DMS 273 treated with DMSO at 0.1 percent for 48 hours (cell line): ENCODE results near the gene HNRNPA3.
A peak's percentile ranks its signal among the peaks of the same experiment; 100 is the strongest.
"Not testable (repeated sequence)": the region's sequence is repeated elsewhere in the genome, so short reads cannot be mapped to it uniquely, and the experiment has no call there.

Source experiments
- DNase-seq: peaks from one replicate; lab custom pipeline; 2025; lab: John Stamatoyannopoulos, UW

HNRNPA3 gene

DNA sequence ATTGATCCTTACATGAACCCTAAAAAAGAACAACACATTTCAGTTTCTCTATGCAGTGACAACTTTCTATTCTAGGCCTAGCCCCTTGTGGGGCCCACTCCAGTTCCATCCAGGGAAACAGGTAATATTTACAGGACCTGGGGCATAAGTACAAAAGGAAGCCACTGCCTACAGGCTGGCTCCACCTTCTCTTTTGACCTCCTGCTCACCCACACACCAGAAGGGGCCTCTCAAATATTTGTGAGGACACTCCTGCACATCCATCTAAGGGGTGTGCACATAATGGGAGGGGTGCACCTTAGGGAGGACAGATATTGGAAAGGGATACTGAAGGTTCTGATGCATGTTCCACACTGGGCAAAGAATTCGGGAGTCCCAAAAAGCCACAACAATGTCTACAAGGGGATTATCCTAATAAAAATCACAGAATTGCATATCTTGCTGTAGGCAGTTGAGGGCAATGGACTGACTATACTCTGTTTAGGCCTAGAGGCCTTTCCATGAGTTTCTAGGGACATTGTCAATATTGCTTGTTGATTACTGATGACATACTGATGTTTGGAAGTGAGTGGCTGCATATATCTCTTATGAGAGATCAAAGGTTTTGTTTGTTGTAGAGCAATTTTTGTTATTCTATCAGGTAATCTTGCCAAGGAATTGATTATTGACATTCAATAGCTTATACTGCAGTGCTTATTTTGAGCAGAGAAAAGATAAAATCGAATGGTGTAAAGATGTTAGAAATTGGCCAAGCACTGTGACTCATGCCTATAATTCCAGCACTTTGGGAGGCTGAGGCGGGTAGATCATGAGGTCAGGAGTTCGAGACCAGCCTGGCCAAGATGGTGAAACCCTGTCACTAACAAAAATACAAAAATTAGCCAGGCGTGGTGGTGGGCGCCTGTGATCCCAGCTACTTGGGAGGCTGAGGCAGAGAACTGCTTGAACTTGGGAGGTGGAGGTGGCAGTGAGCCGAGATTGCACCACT is 23.8 kb upstream of the HNRNPA3 start:
- DNase-seq = no peak

DNA sequence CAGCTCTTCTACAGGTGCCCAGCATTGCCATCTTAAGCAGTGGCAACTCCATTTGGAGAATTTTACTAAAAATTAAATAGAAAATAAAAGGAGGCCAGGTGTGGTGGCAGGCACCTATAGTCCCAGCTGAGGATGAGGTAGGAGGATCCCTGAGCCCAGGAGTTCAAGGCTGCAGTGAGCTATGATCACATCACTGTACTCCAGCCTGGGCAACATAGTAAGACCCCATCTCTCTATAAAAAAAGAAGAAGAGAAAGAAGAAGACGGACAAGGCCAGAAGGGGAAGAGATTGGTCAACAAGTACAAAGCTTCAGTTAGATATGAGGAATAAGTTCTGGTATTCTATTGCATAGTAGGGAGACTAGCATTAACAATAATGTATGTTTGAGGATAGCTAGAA is 21.7 kb upstream of the HNRNPA3 start:
- DNase-seq = no peak

DNA sequence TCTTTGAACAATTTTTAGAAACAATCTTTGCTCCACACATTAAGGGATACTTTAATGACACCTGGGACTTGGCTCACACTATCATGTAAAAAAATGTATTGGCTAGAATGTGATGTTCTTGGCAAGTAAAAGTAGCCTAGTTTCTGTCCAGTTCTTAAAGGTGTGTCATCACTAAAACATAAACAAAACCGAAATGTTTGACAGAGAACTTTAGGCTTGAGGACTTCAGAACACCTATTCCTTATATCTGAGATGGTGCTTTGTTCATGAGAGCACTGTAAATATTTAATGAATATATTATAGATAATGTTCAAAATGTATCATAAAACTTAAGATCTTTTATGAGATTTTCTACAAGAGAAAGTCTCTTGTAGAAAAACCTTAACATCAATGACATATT is 19.8 kb upstream of the HNRNPA3 start:
- no peak for DNase-seq

DNA sequence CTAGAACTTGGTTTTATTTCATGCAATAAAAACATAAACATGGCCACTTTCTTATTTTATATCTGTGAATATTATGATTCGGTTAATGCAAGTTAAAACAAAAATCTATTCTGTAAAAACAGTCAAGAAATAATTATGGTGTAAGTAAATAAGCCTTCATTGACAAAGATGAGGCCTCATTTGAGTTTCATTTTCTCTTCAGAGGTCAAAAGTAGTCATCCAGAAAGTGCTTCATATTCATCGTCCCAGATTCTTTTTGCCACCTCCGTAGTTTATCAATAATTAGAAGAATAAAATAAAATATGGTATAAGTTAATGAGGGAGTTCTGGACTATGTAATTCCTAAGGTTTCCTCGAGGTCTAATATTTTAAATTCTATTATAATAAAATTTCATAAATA is 19.4 kb upstream of the HNRNPA3 start:
- DNase-seq = no peak

DNA sequence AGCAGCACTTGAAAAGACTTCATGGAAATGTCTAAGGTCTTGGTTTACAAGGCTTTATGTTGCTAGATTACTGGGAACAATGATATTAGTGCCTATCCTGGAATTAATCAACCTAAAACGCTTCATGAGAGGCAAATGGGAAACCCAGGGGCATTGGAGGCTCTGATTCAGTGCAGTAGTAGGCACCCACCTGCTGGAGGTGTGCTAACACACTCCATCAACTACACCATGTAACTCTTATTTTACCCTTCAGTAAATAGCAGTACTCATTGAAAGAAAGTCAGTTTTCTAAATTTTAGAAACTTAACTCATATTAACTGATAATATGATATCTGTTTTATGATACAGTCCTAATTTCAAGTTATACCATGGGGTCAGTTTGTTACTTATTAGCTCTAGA is 17.4 kb upstream of the HNRNPA3 start:
- no peak for DNase-seq

DNA sequence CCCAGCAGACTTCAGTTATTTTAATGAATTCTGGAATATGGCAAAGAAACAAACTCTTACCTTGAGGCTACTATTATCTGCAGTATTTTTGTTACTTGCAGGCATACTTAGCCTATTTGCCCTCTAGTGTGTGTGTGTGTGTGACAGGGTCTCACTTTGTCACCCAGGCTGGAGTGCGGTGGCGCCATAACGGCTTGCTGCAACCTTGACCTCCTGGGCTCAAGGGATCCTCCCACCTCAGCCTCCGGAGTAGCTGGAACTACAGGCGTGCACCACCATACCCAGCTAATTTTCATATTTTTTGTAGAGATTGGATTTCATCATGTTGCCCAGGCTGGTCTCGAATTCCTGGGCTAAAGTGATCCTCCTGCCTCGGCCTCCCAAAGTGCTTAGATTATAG is 12.2 kb upstream of the HNRNPA3 start:
- DNase-seq = not testable (repeated sequence)

DNA sequence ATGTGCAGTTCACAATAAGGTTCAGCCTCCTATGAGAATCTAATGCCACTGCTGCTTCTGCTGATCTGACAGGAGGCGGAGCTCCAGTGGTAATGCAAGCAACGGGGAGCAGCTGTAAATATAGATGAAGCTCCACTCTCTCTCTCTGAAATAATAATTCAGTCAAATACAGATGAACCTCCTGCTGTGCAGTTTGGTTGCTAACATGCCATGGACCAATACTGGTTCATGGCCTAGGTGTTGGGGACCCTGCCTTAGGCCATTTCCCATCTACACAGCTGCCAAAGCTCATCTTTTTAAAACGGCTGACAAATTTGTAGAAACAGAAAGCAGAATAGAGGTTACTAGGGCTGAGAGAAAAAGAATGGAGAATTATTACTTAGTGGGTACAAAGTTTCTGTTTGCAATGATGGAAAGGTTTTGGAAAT is 10.7 kb upstream of the HNRNPA3 start:
- DNase-seq = no peak

DNA sequence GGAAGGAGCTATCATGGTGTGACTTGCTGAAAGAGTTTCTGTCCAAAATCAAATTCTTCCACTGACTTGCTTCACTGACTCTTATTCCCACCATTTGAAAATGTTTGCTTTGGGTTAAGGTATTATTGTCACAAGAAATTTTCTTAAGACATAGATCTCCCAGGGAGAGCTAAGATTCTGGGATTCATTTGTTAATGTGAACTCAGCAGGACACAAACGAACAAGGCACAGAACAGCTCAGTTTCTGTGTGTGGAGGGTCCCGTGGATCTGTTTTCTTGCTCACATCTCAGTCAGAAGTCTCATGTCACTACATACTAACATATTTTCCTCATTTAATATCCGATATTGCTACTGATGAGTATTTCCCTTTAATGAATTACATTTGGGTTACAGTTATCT is 8.2 kb upstream of the HNRNPA3 start:
- DNase-seq = no peak

DNA sequence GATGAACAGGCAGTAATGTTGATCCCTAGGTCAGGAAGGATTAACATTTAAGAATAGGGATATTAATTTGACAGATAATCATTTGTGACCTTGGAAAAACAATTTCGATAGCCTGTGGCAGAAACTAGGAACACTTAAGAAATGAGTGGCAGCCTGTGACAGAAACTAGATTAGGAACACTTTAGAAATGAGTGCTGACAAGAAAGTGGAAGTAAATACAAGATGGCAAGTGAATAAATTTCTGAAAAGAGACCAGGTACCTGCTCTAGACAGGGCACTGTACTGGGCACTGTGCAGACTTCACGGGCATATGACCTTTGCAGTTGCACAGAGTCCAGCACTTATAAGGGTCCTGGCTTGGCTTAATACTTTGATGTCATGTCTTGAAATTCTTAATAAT is 5.5 kb upstream of the HNRNPA3 start:
- no peak for DNase-seq

DNA sequence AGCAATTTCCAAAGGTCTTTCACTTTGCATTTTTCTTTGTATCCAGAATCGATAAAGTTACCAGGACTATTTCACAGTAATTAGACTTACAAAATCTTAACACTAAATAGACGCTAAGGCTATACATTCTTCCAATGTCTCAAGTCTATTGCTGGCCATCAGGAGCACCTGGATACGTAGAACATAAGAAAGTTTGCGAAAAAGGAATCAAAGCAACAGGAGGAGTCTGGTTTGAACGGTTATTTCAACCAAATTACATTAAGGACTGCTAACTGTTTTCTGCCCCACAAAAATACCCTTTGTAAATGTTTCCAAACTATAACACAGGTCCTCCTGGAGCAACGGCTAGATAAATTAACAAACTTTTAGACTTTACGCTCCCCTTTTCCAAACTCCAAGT is 1.4 kb upstream of the HNRNPA3 start:
- DNase-seq = no peak

DNA sequence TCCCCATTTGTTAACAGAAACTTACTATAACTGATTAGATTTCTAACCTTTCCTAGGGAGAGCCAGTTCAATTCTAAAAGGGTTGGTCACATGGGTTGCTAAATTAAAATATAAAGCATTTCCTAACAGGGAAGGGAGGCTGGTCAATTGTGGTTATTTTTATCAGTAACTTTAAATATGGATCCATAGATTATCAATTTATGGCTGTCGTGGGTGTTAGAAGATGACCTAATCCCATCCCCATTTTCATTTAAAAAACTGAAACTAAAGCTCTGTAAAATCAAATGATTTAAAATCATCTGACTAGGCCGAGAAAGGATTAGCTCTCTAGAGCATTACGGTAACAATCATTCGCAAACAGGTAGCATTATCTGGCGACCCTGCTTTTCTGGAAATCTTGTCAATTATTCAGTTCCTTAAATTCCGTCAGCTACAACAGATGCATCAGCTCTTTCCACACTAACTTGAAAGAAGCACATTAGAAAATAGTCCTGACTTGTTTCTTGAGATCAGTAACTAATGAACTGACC is 953 bp upstream of the HNRNPA3 start:
- no peak for DNase-seq

DNA sequence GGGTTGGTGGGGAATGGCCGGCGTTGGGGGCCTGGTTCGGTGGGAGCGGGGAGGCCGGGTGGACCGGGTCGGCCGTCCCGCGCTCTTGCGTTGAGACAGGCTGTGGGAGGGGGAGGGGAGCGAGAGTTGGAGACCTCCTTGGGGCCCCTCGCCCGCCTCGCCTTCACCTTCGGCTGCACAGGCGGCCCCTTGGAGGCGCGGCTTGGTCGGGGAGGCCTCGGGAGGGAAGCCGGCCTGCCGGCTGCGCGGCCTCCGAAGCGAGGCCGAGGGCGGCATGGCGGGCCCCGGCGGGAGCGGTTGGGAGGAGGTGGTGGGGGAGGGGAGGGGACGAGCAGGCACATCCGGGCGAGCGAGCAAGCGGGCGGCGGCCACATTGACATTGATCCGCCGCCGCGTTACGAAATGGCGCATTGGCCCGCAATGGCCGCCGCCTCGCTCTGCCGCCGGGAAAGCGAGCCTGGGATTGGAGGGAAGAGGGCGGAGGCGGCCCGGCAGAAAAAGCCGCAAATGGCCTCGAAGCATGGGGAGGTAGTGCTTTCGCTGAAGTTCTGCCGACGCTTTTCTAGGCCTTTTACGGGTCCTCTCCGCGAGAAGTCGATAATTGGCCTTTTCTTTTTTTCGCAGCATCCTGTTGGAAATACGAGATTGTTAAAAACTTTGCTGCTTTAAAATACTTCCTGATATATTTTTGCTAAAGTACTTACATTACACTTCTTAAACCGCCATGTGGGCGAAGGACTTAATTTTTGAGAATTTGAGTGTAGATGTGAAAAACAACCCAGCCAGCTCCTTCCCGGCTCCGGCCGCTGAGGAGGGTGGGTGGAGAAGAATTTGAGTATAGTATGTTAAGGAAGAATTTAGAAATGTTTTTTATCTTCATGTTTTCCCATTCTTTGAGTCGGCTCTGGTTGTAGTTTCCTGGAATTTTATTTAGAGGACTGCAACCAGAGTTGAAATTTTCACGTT is 580 bp downstream of the HNRNPA3 start:
- peak; percentile 47 for DNase-seq

DNA sequence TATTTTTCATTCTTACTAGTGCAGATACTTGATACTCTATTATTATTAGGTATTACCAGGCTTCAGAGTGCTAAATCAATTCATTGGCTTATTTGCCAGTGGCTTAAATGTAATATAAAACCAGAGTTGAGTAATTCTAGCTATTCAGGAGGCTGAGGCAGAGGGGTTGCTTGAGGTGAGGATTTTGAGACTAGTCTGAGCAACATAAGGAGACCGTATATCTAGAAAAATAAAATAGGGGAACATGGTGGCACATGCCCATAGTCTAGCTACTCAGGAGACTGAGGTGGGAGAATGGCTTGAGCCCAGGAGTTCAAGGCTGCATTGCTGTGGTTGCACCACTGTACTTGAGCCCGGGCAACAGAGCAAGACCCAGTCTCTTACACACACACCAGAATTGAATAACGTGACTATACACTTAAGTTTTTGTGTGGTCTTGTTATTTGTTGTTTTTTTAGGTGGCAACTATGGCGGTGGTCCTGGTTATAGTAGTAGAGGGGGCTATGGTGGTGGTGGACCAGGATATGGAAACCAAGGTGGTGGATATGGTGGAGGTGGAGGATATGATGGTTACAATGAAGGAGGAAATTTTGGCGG is 4.8 kb downstream of the HNRNPA3 start:
- DNase-seq = no peak

DNA sequence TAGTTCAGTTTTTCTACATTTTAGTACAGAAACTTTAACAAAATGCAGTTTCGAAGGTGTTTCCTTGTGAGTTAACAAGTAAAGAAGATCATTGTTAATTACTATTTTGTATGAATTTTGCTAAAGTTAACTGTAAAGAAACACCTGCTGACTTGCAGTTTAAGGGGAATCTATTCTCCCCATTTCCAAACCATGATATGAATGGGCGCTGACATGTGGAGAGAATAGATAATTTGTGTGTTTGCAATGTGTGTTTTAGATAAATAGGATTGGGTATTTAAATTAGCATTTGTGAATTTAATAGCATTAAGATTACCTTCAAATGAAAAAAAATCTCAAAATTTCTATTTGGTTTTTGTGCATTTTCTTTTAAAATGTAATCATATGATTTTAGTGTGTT is 7.2 kb downstream of the HNRNPA3 start:
- not testable (repeated sequence) for DNase-seq

DNA sequence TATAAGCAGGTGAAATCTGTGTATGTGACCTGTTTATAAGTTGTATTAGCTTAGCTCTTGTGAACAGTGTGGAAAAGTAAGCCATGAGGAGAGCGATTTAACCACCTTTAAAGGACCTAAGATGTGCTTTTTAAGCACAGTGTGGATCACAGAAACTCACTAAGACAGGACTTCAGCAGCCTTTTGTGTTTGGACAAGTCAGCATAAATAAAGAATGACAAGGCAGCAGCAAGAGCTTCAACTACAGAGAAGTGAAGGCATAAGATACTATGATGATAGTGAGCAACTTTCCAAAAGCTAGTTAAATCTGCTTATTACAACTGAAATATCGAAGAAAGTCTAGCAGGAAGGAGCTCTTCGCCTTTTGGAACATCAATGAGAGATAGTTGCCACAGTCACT is 8.9 kb downstream of the HNRNPA3 start:
- no peak for DNase-seq

DNA sequence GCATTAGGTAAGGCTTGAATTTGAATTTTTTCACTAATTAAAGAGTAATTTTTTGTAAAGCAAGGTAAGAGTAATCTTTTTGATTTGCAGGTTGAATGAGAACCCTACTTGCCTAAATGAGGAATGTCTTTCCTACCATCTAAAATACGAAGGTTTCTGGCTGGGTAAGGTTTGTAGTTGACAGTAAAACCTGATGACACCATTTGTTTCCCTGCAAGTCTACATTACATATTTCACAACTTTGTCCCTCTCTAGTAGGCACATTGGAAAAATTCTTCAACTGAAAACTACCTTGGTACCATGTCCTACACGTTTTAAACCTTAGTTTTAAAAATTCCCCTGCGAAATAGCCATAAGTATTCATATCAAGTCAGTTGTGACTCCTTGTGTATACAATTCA is 9.4 kb downstream of the HNRNPA3 start:
- no peak for DNase-seq

DNA sequence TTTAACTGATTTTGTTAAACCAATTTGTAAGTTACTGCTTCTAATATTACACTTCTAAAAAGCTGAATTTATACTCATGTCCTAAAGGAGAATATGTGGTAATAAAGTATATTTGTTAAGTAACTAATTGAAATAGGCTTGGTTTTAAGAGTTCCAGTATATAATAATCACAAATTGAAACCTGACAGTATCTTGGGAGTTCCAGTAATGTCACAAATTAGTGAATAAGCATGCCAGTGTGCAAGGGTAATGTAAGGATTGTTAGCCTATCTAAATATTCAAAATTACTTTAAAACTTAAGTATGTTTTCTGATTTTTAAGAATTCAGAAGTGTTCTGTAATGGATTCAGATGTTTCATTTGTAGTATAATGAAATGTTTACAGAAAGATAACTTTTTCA is 10.8 kb downstream of the HNRNPA3 start:
- DNase-seq = not testable (repeated sequence)

DNA sequence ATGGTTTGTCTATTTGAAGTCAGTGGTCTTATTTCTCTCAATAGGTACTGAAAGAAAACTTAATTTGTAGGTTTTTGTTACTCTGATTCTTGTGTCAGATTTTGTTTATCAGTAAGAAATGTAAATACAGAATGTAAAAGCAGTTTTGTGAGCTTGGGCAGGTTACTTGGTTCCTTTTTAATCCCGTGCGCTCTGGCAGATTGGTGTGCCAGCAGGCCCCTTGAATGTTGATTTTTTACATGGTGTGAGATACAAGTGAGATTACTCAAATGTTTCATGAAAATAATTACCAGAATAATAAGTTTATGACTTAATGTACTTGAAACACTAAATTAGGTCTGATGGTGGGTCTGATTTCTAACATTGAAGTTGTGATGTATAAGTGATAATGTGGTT is 13.4 kb downstream of the HNRNPA3 start:
- no peak for DNase-seq

DNA sequence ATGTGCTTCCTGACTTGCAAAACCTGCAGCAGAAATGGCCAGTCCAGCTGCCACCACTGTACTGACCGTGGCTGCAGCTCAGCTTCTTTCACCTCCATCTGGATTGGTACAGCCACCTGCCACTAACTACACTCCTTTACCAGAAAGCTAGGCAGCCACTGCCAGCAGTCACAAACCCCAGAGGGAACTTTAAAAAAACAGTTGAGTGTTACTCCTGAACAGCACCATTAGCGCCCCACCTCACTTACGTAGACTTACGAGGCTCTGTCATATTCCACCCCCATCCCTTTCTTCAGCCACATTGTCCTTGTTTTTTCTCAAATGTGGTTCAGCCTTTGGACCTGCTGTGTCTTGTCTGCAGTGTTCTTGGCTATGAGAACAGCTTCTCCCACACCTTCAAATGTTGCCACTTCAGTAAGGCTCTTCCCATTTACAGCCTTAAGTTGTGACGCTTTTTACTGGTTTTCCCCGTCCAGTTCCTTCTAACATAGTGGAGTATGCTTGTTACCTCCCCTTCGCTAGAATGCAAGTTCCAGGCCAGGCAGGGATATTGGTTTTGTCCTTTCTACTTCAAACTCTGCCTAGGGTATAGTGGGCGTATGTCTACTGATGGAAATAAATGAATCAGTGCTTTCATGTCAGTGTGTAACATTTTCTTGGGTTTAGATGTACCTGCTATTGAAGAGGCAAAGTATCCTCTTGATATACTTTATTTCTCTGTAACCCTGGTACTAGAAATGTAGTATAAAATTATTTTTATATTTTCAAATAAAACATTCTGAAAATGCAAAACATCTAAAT is 17.0 kb downstream of the HNRNPA3 start:
- no peak for DNase-seq

DNA sequence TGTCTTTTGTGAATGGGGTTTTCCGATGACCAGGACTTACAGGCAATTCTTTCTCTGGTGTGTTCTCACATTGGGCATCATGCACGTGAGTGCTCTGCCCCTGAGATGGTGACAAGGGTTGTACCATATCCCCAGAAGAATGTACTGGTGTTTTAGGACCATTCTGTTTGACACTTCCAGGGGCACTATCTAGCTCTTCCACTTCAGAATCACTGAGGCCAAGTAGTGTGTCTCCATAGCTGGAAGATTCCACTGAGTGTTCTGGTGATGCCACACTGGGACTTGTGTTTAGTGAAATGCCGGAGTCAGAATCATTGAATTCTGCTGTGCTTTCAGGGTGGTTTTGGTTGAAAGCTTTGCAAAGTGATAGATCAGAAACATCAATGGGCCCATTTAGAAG is 18.7 kb downstream of the HNRNPA3 start:
- DNase-seq = no peak

DNA sequence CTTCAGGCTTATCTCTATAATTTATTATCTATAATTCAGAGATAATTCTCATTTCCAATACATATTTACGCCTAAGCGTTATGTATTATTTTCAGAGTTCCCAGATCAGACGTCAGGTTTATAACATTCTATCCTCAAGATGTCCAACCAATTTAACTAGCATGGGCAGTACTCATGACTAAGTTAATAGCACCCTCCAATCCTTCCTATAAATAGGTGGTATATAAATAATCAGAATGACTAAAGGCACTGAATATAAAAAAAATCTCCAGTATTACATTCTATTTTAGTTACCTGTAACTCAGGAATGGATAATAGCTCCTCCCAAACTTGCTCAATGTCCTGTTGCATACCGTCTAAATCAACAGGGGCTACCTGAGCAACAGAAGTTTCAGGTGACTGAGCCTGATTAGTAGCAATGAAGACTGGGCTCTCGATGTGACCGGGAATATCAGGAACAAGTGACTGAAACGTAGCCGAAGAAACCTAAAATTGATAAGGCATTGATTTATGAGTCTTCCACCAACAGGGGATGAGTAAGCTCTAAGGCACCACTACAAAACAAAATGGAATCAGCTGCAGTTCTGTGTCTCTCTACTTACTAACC is 19.6 kb downstream of the HNRNPA3 start:
- DNase-seq = no peak
